Tibial nerve (tissue), 4 donors: ENCODE data around the gene GPANK1. TPM values are rescaled to one million over a fixed set of nuclear protein-coding genes. Genes with fewer than 3 reads are reported as not detected.
"Not testable (repeated sequence)": the region's sequence is repeated elsewhere in the genome, so short reads cannot be mapped to it uniquely, and the experiment has no call there.

Experiments used
- DNase-seq, 2 donors: peaks; one replicate each; pipeline ENCODE4 v3.0.0-alpha.2; 2019; ENCODE audit warnings: low spot score in 2 of 2
- H3K27ac ChIP-seq, 4 donors: fragments of 200-600 bp; sonication (generic) in 3 of 4; one replicate each; pipeline ENCODE4 v1.5.1; 2017 to 2019; ENCODE audit warnings: mild to moderate bottlenecking in 1 of 4
- H3K27me3 ChIP-seq, 2 donors: fragments of 200-600 bp; sonication (generic) in 1 of 2; one replicate each; pipeline versions ENCODE4 v1.5.1 to v1.6.0; 2017 to 2019
- H3K36me3 ChIP-seq, 3 donors: fragments of 200-600 bp; sonication (generic); one replicate each; pipeline ENCODE4 v1.5.1; 2018 to 2019
- H3K4me1 ChIP-seq, 4 donors: fragments of 200-600 bp; sonication (generic) in 3 of 4; one replicate each; pipeline ENCODE4 v1.5.1; 2017 to 2019
- H3K4me3 ChIP-seq, 4 donors: fragments of 200-600 bp; sonication (generic) in 3 of 4; one replicate each; pipeline ENCODE4 v1.5.1; 2017 to 2019; ENCODE audit warnings: mild to moderate bottlenecking in 1 of 4, moderate library complexity in 1 of 4
- H3K9me3 ChIP-seq, 4 donors: fragments of 200-600 bp; sonication (generic) in 3 of 4; one replicate each; pipeline ENCODE4 v1.5.1; 2017 to 2019
- CTCF ChIP-seq, 5 experiments: fragments of 200-600 bp in 3 of 5; fragments of 450-650 bp in 2 of 5; sonication (generic) in 3 of 5; IDR thresholded peaks; one replicate each; pipeline ENCODE4 v1.5.1; 2016 to 2019; ENCODE audit warnings: antibody characterized with exemption in 5 of 5, mild to moderate bottlenecking in 3 of 5, moderate library complexity in 2 of 5
- EP300 ChIP-seq, 2 donors: sonication (generic); formaldehyde crosslinking; IDR thresholded peaks; one replicate each; pipeline ENCODE4 v1.6.1; 2017; ENCODE audit warnings: antibody characterized with exemption in 2 of 2, mild to moderate bottlenecking in 1 of 2
- POLR2A ChIP-seq, 2 donors: fragments of 450-650 bp; IDR thresholded peaks; one replicate each; pipeline ENCODE4 v1.6.1; 2017; ENCODE audit warnings: antibody characterized with exemption in 2 of 2, mild to moderate bottlenecking in 2 of 2, moderate library complexity in 2 of 2
- WGBS, 2 donors: methylation state at CpG; one replicate each; pipeline ENCODE4 v1.1.5; 2018; 5-methylcytosine and 5-hydroxymethylcytosine counted together
- total RNA-seq, 4 donors: library from RNA; depleted of rRNA; stranded (reverse); fragments of >200 nt; gene quantifications; one replicate each; pipeline ENCODE4 v1.1.0, GENCODE V29; 2016

GPANK1 gene
- total RNA-seq, 4 donors from 2014 or later = 18.8 to 30.0 (median 26.5) TPM

GRCh38 chr6:31710523-31711219 lies 45.9 kb upstream of the GPANK1 start:
- no peak for DNase-seq
- Histone ChIP-seq H3K4me3 (no peak overlapping the region), H3K4me1 (peaks cover 0 to 7% (median 0%) of the 10 kb centered on the region in 4 donors), H3K27me3 (no peaks in the 10 kb centered on the region), H3K27ac (no peak overlapping the region), H3K36me3 (no peaks in the 10 kb centered on the region), H3K9me3 (no peaks in the 10 kb centered on the region)
- TF ChIP-seq POLR2A (IDR thresholded peaks at IDR 0.05) = no peak
- TF ChIP-seq CTCF (IDR thresholded peaks at IDR 0.05) = no peak
- TF ChIP-seq EP300 (IDR thresholded peaks at IDR 0.05) = no peak
- WGBS, 2 donors = 69 to 72% methylated on average over 5 of the region's 5 CpGs

GRCh38 chr6:31709157-31709556 lies 44.4 kb upstream of the GPANK1 start:
- not testable (repeated sequence) for H3K9me3 ChIP-seq, H3K4me1 ChIP-seq, H3K27me3 ChIP-seq, H3K36me3 ChIP-seq, H3K27ac ChIP-seq, DNase-seq, H3K4me3 ChIP-seq
- WGBS, 2 donors = 87 to 88% methylated on average over 11 of the region's 11 CpGs

GRCh38 chr6:31708224-31708623 lies 43.4 kb upstream of the GPANK1 start:
- Histone ChIP-seq H3K36me3 (no peaks in the 10 kb centered on the region), H3K9me3 (no peaks in the 10 kb centered on the region), H3K4me3 (no peak overlapping the region), H3K4me1 (peaks cover 0 to 9% (median 3%) of the 10 kb centered on the region in 4 donors), H3K27me3 (no peaks in the 10 kb centered on the region), H3K27ac (no peak overlapping the region)
- 92 to 93% methylated on average over 3 of the region's 3 CpGs for WGBS, 2 donors
- no peak for DNase-seq
- TF ChIP-seq POLR2A (IDR thresholded peaks at IDR 0.05) (no peak), EP300 (IDR thresholded peaks at IDR 0.05) (no peak), CTCF (IDR thresholded peaks at IDR 0.05) (no peak)

- Histone ChIP-seq H3K27ac (no peak overlapping the region), H3K9me3 (no peaks in the 10 kb centered on the region), H3K4me3 (no peak overlapping the region), H3K27me3 (no peaks in the 10 kb centered on the region), H3K36me3 (no peaks in the 10 kb centered on the region), H3K4me1 (peaks cover 0 to 9% (median 3%) of the 10 kb centered on the region in 4 donors)
- 84 to 87% methylated on average over 8 to 10 of the region's 10 CpGs for WGBS, 2 donors
- no peak for DNase-seq
- no peak for TF ChIP-seq CTCF (IDR thresholded peaks at IDR 0.05)
- no peak for TF ChIP-seq POLR2A (IDR thresholded peaks at IDR 0.05)
- TF ChIP-seq EP300 (IDR thresholded peaks at IDR 0.05) = no peak
Measured at GRCh38 chr6:31707701-31708100, 42.9 kb upstream of the GPANK1 start.

- no peak for TF ChIP-seq POLR2A (IDR thresholded peaks at IDR 0.05)
- TF ChIP-seq CTCF (IDR thresholded peaks at IDR 0.05) = no peak
- TF ChIP-seq EP300 (IDR thresholded peaks at IDR 0.05) = no peak
- 62 to 68% methylated on average over 3 of the region's 3 CpGs for WGBS, 2 donors
- DNase-seq = no peak
- Histone ChIP-seq H3K27ac (no peak within 1 kb of the TSS), H3K27me3 (no peaks in the 10 kb centered on the region), H3K36me3 (no peaks in the 10 kb centered on the region), H3K9me3 (no peaks in the 10 kb centered on the region), H3K4me3 (no peak within 1 kb of the TSS), H3K4me1 (peaks cover 0 to 17% (median 10%) of the 10 kb centered on the region in 4 donors)
Measured at GRCh38 chr6:31706599-31706998, 41.8 kb upstream of the GPANK1 start, which contains the start of gene LY6G6F. Gene LY6G6F (plus strand): TSS chr6:31706866. CDS start chr6:31706907, 41 bp downstream.
